ENCODE results near the gene DNAJB5. TPM values are rescaled to one million over a fixed set of nuclear protein-coding genes. Genes with fewer than 3 reads are reported as not detected.
A peak's percentile ranks its signal among the peaks of the same experiment; 100 is the strongest.

Gene DNAJB5
- total RNA-seq, 2 donors from 2014 or later: 34.9 to 82.4 TPM

DNA sequence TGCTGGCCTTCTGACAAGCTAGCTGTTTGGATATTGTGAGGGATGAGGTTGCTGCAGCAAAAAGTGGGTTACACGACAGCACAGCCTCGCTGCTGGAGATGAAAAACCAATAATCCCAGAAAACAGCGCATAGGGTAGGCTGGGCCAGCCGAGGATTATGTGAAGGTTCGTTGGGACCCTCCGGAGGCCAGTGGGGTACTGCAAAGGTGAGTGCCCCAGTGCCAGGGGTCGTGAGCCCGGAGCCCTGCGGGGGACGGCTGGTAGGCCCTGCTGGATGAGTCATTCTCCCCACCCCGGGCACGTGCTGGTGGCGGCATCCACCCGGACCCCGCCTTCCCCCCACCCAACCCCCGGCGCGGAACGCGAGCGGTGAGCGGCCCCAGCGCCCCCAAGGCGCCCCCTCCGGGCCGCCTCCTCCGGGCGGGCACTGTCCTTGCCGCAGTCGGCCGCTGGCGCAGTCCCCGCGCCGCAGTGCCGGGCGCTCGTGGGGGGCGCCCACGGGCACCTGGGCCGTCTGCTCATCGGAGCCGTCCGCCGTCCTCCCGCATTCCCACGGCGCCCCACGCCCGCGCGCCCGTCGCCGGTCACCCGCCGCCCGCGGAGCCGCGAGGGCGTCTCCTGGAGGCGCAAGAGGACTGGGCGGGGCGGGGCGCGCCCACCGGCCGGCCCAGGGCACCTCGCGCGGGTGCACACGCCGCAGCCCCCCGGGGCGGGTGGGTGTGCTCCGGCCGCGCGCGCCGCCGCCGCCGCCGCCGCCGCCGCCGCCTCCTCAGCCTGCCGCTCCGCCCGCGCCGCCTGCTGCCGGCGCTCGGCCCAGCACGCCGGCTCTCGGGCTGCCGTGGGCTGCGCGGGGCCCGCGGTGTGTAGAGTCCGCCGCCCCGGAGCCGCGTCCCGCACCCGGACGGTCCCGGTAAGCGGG is 31.8 kb upstream of the DNAJB5 start, which contains the start of gene PHF24:
Gene PHF24, plus strand, starts transcription at position 794 of the 919 bp plus-strand sequence. CDS start 13,014 bp downstream, outside the sequence.
- no peaks in the 10 kb centered on the region for H3K36me3 ChIP-seq
- H3K4me3 ChIP-seq: peak within 1 kb of the TSS; percentile 28 to 53
- no peak within 1 kb of the TSS for H3K27ac ChIP-seq
- no peak for DNase-seq (ENCODE audit: low spot score)
- no peaks in the 10 kb centered on the region for H3K27me3 ChIP-seq
- TF ChIP-seq, protein P1, sequence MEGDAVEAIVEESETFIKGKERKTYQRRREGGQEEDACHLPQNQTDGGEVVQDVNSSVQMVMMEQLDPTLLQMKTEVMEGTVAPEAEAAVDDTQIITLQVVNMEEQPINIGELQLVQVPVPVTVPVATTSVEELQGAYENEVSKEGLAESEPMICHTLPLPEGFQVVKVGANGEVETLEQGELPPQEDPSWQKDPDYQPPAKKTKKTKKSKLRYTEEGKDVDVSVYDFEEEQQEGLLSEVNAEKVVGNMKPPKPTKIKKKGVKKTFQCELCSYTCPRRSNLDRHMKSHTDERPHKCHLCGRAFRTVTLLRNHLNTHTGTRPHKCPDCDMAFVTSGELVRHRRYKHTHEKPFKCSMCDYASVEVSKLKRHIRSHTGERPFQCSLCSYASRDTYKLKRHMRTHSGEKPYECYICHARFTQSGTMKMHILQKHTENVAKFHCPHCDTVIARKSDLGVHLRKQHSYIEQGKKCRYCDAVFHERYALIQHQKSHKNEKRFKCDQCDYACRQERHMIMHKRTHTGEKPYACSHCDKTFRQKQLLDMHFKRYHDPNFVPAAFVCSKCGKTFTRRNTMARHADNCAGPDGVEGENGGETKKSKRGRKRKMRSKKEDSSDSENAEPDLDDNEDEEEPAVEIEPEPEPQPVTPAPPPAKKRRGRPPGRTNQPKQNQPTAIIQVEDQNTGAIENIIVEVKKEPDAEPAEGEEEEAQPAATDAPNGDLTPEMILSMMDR (IDR thresholded peaks at IDR 0.05): no peak
- no peaks in the 10 kb centered on the region for H3K9me3 ChIP-seq
- peaks cover 0 to 15% of the 10 kb centered on the region in 2 donors for H3K4me1 ChIP-seq

DNA sequence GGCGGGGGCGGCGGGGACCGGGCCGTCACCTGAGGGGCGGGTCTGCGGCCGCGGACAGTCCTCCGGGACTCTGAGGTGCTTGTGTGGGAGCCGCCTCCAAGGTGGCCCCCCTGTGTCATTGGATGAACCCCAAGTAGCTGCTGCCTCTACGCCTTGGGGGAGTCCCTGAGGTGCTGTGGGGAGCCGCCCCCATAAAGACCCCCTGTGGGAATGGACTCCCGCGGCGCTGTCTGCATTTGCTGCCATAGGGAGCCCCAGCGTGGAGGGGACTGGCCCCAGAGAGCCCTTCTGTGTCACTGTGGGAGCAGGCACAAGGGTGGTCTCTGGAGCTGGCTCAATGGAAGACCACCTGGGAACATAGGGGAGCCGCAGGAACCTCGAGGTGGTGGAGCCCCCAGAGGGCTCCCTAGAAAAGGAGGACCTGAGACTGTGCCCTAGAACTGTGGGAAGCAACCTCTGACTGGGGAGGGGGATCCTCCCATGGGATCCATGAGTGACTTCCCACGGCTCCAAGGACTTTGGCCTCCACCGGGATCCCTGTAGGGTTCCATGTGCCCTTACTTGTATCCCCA is 31.0 kb upstream of the DNAJB5 start:
- no peaks in the 10 kb centered on the region for H3K36me3 ChIP-seq
- no peak overlapping the region for H3K27ac ChIP-seq
- peaks cover 0 to 15% of the 10 kb centered on the region in 2 donors for H3K4me1 ChIP-seq
- no peak for DNase-seq (ENCODE audit: low spot score)
- H3K27me3 ChIP-seq: no peaks in the 10 kb centered on the region
- peak overlapping the region; percentile 28 to 53 for H3K4me3 ChIP-seq
- H3K9me3 ChIP-seq: no peaks in the 10 kb centered on the region
- TF ChIP-seq, protein P1 (IDR thresholded peaks at IDR 0.05): no peak

DNA sequence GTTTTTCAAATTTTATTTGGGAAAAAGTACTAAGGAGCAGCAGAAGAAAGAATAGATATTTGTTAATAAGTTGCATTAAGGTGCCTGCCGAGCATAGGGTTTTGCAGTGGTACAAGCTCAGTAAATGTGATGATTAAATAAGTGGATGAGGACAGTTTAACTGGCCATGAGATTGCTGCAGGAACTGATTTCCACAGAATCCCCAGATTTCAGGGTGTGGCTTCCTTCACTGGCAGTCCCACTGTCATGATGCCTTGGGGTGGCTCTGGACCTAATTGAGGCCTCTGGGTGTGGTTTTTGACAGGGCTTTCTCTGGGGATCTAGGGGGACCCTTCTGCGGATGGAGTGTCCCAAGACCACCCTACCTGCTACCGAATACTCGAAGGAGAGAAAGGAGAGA is 30.1 kb upstream of the DNAJB5 start:
- TF ChIP-seq, protein P1 (IDR thresholded peaks at IDR 0.05): no peak
- H3K27me3 ChIP-seq: no peaks in the 10 kb centered on the region
- no peak for DNase-seq (ENCODE audit: low spot score)

DNA sequence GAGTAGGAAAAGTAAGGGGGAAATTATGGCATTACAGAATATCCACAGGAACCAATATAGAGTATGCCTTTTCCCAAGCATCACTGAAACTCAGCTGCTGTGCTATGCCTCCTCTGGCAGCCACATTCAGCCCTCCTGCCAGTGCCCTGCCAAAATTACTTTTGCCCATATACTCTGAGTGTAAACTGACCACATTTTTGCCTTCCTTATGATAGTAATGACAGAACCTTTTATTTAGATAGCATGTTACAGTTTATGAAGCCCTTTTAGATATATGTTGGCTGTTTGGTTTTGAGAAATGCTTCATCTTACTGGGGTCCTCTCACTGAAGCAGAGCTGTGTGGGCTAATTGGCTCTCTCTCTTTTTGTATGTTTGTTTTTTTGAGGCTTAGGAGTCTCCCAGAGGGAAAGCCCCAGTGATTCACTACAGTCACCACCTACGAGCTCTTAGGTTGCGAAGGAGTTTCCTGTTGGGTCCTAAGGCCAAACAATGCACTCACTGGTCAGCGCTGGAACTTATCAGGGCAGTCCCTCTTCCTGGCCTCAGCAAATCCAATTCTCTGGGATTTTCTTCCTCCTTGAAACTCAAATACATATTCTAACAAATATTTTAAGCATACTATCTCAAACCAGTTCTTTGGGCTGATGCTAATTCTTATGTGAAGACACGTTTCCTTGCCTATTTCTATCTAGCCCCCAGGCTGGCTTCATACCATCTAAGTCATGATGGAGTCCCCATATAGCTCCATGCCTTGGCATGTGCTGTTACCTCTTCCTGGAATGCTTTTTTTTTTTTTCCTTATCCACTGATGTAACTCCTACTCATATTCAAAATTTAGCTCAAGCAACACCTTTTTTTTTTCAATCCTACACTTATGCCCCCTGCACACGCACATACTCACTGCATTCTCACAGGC is 27.7 kb upstream of the DNAJB5 start:
- peaks cover 0 to 15% of the 10 kb centered on the region in 2 donors for H3K4me1 ChIP-seq
- H3K27ac ChIP-seq: no peak overlapping the region
- H3K36me3 ChIP-seq: no peaks in the 10 kb centered on the region
- no peaks in the 10 kb centered on the region for H3K9me3 ChIP-seq
- H3K27me3 ChIP-seq: no peaks in the 10 kb centered on the region
- TF ChIP-seq, protein P1 (IDR thresholded peaks at IDR 0.05): no peak
- DNase-seq (ENCODE audit: low spot score): no peak
- H3K4me3 ChIP-seq: no peak overlapping the region

More for the DNA sequence above, 30.1 kb upstream of the DNAJB5 start:
- Histone ChIP-seq H3K27ac (no peak overlapping the region), H3K4me1 (peaks cover 0 to 15% of the 10 kb centered on the region in 2 donors), H3K36me3 (no peaks in the 10 kb centered on the region), H3K9me3 (no peaks in the 10 kb centered on the region), H3K4me3 (no peak overlapping the region)

DNA sequence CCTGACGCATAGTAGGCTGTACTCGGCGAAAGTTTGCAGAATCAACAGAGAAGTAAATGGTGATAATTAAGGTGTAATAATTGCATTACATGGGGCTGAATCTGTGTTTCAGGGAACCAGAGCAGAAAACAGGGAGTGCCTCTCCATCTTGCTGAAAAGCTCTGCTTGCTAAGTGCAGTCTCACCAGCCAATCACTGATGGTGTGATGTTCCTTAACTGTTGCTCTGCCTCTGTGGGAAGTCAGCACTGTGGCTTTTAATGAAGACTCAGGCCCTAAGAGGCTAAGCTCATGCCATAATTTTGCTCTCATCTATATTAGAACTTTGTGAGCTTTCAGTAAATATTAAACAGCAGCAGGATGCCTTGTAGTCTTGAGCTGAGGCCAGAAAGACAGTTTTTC is 27.0 kb upstream of the DNAJB5 start:
- H3K4me3 ChIP-seq: no peak overlapping the region
- no peak overlapping the region for H3K27ac ChIP-seq
- no peaks in the 10 kb centered on the region for H3K27me3 ChIP-seq
- TF ChIP-seq, protein P1 (IDR thresholded peaks at IDR 0.05): no peak
- DNase-seq (ENCODE audit: low spot score): no peak
- H3K9me3 ChIP-seq: no peaks in the 10 kb centered on the region
- H3K4me1 ChIP-seq: peaks cover 0 to 11% of the 10 kb centered on the region in 2 donors
- no peaks in the 10 kb centered on the region for H3K36me3 ChIP-seq

Measured in right atrium auricular region (tissue), 2 donors.